Suppressor macrophage treated with lipopolysaccharide for 4 hours (primary cell): Measurements from ENCODE around the gene CST6.
"Not testable (repeated sequence)": the region's sequence is repeated elsewhere in the genome, so short reads cannot be mapped to it uniquely, and the experiment has no call there.

Source experiments
- DNase-seq: peaks from one replicate; pipeline ENCODE4 v3.0.0-alpha.2; 2020

The CST6 gene

DNA sequence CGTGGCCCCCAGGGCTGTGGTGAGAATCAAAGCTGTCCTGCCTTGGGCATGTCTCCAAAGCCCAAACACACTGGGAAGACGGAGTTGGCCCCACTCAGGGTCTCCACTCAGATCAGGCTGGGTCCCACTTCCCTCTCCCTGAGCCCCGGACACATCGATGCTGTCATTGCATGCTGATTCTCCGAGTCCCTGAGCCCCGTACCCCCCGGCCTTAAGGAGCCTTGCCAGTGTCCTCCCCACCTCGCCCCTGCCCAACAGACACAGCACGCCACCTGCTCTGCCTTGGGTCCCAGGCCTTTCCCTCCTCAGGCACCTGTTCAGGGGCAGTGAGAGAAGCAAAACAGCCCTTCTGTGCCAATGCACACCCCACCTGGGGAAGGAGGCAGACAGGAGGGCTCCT, 24.5 kb upstream of the CST6 start:
- DNase-seq = no peak

DNA sequence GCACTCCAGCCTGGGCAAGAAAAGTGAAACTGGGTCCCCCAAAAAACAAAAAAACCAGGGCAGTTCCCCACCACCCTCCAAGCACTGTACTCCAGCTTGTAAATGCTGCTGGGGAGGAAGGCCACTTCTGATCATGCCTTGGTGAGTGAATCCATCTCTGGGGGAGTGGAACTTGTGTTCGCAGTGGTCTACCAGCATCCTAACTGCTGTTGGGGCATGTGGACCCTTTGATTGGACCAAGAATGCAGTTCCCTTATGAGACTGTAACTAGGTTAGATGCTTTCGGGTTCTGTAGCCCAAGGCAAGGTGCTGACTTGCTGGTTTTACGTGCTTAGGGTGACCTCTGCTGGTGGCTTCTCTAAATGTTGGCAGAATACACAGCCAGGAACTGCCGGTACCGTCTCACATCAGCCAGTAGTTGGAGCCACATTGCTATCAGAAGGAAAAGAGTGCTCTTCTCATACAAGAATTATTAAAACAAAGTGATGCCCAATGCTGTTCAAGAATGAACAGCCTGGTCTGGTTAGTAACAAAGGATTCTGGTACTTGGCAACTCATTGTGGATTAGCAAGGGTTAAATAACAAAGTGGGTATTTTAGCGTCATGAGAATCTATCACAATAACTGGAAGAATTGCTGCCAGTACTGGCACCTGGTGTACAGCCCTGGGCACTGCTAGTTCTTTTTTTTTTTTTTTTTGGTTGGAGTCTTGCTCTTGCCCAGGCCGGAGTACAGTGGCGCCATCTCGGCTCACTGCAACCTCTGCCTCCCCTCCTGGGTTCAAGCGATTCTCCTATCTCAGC, 22.8 kb upstream of the CST6 start:
- DNase-seq = peak; percentile 96

DNA sequence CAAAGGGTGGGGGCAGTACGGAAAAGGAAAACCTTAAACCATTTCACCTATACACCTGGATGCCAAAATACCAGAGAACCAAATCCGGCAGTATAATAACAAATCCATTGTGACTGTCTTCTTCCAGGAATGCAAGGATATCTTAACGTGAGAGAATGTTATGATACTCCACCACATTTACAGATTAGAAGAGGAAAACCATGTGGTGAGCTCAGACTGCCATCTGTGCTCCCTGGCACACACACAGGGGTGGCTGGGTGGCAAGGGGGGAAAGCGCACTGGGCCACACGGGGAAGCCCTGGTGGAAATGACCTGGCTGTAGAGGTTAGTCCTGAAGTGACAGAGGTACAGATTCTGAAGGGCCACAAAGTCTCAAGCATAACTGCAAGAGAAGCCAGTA, 19.8 kb upstream of the CST6 start:
- DNase-seq = no peak

DNA sequence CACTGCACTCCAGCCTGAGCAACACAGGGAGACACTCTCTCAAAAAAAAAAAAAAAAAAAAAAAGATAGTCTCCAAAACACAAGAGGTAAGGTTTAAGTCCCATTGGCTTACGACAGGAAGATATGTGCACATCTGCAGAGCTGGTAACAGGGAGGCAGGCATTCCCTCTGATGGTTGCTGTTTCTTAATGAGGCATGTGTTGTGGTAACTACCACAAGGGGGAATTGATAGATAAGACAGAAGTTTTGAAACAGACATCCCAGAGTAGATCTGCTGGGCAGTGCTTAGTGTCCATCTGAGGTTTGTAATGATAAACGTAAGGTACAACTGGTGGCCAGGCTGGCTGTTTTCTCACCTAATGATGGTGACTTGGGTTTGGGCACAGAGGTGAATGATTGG, 14.5 kb upstream of the CST6 start:
- DNase-seq = no peak

DNA sequence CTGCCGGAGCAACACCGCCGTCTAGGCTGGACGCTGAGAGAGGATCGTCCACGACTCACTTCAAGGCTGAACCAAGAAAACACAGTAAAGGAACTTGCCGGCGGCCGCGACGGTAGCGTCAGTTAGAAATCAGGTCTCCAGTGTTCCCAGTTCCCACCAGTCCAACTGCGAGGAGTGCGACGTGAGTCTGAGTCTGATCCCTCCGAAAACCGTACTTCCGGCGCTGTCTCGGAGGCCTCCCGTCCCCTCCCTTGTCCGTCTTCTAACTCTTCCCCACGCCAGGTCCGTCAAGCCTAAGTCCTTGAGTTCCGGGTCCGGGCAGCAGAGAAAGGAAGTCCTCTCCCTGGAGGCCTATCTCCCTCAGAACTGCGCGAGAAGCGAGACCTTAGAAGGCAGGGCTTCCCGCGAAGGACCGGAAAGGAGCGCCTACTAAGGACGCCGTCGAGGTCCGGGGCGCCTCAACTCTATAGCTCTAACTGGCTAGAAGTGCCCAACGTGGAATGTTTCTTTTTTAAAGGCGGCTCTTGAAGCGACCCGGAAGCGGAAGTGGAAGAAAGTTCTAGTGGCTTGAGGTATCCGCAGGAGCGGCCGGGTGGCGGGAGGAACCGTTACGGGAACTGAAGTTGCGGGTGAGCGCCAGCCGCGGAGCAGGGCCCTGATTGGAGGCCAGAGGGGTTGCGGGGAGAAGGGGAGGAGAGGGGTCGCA, 9.7 kb upstream of the CST6 start, which contains the start of the genes BANF1 and EIF1AD:
Gene BANF1 (plus strand): TSS at position 562 of the 706 bp plus-strand sequence. CDS start 748 bp downstream, outside the sequence.
Gene EIF1AD (minus strand): TSS at position 216 of the 706 bp plus-strand sequence. CDS start 1,768 bp downstream, outside the sequence.
- DNase-seq = peak; percentile 97

DNA sequence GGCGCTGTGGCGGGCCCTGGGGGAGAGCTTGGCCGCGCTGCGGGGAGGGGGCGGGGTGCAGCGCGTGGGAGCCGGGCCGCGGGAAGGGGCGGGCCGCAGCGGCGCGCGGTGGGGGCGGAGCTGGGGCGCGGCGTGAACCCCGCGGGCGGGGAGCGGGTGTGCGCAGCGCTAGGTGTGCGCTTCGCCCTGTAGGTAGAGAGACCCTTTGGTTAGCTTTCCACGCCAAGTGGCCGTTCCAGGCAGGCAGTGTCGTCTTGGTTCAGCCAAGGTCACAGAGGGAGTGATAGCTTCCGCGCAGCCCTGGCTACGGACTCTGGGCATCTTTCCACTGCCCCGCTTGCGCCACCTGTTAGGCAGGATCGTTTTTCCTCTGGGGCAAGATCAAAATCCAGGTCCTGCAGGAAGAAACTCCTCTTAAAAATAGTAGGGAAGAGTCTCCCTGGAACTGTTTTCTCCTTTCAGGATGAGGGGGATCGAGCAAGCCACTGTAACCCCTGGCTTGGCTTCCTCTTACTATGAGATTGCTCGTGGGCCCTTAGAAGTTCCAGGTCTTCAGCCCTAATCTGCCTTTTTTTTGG, 9.1 kb upstream of the CST6 start:
- no peak for DNase-seq

DNA sequence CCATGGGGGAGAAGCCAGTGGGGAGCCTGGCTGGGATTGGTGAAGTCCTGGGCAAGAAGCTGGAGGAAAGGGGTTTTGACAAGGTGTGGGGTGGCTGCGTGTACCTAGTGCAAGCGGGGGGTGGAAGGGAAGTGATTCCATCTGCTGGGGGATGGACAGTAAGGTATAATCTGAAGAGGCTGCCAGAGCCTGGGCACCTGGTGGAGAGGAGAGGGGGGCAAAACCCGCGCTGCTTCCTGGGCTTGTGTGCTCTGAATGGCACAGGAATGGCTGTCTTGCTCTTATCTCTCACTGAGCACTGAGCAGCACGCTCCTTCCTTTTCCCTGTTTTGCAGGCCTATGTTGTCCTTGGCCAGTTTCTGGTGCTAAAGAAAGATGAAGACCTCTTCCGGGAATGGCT, 8.5 kb upstream of the CST6 start:
- DNase-seq = no peak

DNA sequence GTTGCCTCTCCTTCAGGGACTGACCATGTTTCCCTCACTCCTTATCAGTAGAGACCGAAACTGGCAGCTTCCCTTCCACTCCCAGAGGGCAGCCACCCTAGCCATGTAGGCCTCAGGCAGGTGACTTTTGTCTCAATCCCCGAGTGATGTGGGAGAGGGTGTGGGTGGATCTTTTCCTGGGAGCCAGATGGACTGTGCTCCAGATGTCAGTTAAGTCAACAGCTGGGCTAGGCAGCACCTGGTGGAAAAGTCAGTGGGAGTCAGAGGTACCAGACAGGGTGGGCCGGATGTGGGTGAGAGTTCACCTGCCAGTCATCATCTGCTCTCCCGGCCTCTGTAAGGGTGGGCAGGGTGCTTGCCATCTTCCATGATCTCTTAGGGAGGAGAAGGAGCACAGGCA, 7.6 kb upstream of the CST6 start:
- DNase-seq = no peak

DNA sequence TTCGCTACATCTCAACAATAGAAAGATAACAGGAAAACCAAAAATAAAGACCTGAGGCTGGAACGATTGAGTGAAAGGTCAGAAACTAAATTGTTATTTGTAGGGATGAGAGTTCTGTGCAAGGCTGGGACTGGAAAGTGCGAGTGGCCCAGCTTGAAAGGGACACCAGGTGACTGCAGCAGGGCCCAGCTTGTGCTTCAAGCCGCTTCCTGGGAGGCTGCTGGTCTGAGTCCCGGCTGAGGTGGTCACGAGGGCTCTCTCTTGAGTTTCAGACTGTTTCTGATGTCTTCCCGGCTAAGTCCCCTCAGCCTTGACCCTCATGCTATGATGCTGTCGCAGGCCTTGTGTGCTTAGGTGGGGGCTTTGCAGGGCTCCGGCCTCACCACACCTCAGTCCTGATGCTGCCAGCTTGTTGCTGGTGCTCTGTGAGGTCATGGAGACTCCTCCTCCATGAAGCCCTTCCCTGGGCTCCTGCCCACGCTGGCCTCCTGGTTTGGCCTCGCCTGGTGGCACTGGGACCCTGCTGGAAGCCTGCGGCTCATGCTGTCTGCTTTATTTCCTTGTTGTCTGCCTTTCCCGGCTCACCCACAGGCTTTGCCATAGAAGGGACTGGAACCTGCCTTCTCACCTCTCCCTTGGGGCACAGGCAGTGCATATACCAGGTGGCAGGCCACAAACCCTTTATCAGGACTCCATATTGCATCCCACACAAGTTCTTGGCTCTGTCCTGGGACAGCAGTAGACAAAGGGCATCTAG, 5.5 kb upstream of the CST6 start:
- DNase-seq = no peak

DNA sequence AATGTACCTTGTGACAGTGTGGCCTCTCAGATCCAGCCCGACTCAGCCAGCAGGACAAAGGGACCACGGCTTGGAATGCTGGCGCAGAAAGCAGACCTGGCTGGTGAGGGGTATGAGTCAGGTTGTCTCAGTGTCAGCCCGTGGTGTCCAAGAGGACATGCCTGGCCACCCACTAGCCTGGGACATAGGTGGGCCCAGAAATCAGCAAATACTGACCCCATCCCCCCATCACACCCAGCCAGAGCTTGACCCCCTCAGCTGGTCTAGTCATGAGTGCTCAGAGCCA, 5.0 kb upstream of the CST6 start:
- no peak for DNase-seq

DNA sequence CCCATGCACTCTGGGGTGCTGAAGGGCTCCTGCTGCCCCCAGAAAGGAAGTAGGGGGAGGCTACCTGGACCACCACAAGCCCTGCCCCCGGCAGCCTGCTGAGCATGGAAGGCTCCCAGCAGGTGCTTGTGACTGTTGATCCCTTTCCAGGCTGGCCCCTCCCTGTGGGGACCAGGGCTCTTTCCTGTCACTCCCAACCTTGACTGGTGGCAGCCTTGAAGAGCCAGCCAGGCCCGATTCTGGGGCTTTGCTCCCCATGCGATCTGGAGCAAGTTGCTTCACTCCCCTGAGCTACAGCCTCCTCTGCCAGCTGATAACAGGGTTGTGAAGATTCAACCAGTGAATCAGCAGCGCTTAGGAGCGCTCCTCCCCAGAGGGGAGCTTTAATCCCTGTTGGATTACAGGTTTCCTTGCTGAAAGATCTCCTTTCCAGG, 4.6 kb upstream of the CST6 start:
- no peak for DNase-seq

DNA sequence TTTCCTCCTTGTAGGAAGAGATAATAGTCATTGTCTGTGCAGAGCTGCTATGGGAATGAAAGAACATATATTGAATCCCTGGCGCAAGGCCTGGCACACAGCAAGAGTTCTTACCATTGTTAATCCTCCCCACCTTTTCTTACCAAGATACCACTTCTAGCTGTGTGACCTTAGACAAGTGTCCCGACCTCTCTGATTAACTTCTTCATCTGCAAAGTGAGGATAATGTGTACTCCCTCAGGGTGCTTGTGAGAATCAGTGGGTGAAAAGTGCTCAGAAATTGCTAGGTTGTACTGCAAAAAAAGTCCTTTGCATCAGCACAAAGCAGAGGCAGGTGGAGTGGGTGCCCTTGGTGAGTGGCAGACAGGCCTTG, 3.7 kb upstream of the CST6 start:
- DNase-seq = no peak

DNA sequence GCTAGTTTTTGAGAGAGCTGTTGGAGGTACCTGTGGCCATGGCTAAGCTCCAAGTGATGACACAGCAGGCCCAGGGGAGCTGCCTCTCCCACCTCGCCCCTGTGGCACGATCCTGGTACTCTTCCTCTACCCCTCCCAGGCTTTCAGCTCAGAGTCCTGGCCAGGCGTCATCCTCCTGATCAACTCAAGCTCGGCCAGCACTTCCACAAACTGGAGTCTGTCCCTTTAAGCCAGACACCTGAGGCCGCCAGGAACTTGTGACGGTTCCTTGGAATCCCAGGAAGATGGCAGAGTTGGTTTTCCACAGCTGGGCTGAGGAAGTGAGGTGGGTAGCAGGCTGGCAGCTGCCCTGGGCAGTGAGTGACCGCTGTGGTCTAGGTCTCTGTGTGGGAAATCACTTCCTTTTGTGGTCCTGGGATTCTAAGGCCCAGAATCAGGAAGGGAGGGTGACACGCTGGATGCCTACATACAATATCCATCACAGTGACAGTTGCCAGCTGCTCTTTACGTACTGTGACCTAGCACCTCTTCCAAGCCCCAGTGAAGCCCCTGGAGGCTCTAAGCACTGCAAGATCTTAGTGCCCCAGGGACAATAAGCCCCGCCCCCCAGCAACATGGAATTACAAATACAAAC, 3.2 kb upstream of the CST6 start:
- no peak for DNase-seq

DNA sequence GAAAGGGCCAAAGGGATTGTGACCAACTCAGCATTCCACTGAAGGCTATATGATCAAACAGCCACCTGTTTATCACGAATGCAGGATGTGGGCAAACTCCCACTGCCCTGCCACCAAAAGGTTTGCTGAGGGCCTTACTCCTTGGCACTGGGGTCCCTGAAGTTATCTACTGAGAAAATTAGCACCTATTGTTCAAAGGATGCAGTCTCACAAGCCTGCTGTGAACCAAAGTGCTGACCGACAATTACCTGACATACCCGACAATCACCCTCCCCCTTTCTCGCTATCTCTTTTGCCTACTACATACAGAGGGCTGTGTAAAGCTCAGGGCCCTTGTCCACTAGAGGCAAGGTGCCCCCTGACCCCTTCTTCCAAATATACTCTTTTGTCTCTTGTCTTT, 1.8 kb upstream of the CST6 start:
- not testable (repeated sequence) for DNase-seq

DNA sequence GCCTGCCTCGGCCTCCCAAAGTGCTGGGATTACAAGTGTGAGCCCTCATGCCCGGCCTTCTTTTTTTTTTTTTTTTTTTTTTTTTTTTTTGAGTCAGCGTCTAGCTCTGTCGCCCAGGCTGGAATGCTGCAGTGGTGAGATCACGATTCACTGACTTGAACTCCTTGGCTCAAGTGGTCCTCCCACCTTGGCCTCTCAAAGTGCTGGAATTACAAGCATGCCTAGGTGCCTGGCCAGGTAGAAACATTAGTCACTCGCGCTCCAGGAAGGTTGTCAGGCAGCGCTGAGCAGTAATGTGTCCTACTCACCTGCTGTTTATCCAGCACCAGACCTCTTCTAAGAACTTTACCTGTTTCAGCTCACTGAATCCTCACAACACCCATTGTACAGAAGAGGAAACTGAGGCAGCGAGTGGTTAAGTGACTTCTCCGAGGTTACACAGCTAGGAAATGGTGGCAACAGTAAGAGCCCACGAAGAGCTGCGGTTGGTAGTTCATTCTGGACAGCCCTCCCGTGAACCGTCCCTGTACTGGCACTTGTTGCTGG, 496 bp upstream of the CST6 start:
- DNase-seq = no peak

DNA sequence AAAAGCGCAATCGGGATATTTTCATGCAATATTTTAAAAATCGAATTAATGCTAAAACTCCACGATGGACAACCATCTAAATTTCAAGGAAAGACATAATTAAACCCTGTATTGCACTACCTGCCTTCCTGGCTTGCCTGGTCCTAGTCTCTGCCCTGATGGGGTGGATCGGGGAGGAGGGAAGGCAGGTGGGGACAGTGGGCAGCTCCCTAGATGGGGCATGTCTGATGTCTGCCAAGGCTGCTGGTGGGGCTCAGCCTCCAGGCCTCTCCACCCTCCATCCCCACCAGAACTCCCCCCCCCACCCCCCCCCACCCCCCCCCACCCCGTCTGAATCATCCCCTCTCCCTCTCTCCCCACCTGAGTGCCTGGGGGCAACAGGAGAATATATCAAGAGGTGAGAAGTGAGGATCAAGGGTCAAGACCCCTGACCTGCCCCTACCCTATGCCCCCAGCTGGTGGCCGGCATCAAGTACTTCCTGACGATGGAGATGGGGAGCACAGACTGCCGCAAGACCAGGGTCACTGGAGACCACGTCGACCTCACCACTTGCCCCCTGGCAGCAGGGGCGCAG, 650 bp downstream of the CST6 start:
- DNase-seq = no peak

DNA sequence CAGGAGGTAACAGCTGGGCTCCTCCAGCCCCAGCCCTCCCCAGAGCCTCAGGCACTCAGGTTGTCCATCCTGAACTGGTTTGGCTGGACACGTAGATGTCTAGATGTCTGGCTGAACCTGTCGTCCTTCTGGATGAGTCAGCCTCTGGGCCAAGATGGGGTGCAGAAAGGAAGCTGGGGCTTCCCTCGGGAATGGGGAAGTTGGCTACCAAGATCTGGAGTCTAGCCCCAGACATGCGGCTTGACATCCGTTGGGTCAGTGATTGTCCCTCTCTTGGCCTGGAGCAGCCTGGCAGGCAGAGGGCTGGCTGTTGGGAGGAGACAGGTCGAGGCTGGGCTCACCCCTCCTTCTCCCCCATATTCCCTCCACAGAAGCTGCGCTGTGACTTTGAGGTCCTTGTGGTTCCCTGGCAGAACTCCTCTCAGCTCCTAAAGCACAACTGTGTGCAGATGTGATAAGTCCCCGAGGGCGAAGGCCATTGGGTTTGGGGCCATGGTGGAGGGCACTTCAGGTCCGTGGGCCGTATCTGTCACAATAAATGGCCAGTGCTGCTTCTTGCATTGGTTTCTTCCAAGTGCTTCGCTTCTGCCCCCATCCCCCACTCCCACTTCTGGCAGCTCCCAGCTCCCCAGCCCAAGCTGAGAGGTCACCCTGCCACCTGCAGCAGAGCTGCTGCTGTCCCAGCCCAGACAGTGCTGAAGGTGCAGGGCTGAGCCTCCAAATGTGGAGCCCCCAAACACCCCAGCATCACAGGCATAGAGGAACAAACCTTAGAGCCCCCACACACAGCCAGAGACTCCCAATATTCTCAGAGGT, 1.3 kb downstream of the CST6 start:
- peak; percentile 65 for DNase-seq

DNA sequence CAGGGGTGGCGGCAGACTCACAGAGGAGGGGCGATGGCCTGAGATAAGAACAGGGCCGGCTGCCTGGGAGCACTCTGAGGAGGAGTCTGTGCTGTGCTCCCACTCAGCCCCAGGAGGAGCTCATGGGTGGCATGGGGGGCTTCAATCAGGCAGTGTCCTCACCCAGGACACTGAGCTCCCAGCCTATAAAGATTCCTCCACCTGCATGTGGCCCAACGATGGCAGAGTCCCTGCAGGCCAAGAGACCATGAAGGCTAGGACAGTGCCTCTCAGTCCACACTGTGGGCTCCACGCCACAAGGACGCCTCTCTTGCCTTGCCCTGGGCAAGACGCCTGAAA, 1.9 kb downstream of the CST6 start:
- no peak for DNase-seq

DNA sequence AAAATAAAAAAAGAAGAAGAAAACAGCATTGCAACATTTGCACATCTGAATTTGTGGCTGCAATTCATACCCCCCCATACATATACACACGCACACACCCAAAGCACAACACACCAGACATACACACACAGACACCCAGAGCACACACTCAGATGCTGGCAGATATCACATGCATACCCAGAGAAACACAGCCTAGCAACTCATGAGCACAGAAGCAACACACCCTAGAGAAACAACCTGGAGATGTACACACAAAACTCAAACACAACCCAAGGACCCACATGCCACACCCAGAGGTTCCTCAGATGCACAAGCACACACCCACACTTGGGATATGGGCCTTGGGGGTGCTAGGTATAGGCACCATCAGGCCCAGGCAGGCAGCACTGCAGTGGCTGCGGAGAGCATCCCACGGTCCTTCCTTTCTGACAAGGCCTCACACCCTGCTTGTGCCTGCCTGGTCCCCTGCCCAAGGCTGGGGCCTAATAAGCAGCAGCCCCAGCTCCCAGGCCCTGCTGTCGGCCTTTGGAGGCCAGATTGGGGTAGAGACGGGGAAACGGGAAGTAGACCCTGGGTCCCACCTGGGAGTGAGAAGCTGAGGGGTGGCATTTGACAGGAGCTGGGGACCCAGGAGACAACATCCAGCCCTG, 3.1 kb downstream of the CST6 start:
- no peak for DNase-seq

DNA sequence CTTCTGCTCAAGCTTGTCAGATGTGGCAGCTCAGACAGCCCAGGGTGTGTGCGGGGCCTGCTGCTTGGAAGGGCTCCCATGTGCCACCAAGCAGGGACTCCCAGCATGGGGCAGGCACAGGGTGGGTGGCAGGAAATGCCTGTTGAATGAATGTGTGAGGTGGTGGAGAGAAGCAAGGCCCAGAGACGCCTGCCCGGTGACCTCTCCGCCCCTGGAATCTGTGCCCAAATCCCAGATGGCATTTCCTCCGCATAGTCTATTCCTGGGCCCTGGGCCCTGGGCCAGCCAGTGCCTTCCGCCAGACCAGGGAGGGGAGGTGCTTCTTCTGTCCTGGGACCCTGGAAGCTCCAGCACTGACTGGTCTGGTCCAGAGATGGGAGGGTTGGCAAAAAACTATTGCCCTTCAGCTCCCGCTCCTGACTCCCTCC, 3.7 kb downstream of the CST6 start:
- no peak for DNase-seq
